Stomach (tissue), 9 donors: ENCODE measurements around the gene SLC26A1. TPM values are rescaled to one million over a fixed set of nuclear protein-coding genes. Genes with fewer than 3 reads are reported as not detected.
A peak's percentile ranks its signal among the peaks of the same experiment; 100 is the strongest.

Experiments
- DNase-seq, 2 donors: peaks; one replicate each; pipeline versions ENCODE4 v3.0.0 to v3.0.0-alpha.2; 2013 to 2019
- H3K27ac ChIP-seq, 5 donors: fragments of 200-600 bp in 4 of 5; sonication (generic) in 4 of 5; one replicate each; pipeline ENCODE4 v1.5.1; 2013 to 2019; ENCODE audit warnings: mild to moderate bottlenecking in 1 of 5, moderate library complexity in 1 of 5
- H3K27me3 ChIP-seq, 3 donors: fragments of 200-600 bp; sonication (generic); one replicate each; pipeline ENCODE4 v1.5.1; 2017 to 2019; ENCODE audit warnings: mixed run types in 1 of 3
- H3K36me3 ChIP-seq, 4 donors: fragments of 200-600 bp; sonication (generic); 1 replicate in 3 of 4; 2 replicates in 1 of 4; pipeline ENCODE4 v1.5.1; 2016 to 2019
- H3K4me1 ChIP-seq, 4 donors: fragments of 200-600 bp; sonication (generic); one replicate each; pipeline ENCODE4 v1.5.1; 2016 to 2019
- H3K4me3 ChIP-seq, 4 donors: fragments of 200-600 bp; sonication (generic) in 3 of 4; one replicate each; pipeline ENCODE4 v1.5.1; 2016 to 2019; ENCODE audit warnings: mild to moderate bottlenecking in 1 of 4
- H3K9me3 ChIP-seq, 4 donors: fragments of 200-600 bp; sonication (generic); one replicate each; pipeline ENCODE4 v1.5.1; 2016 to 2019
- EP300 ChIP-seq: sonication (generic); formaldehyde crosslinking; IDR thresholded peaks from one replicate; pipeline ENCODE4 v1.6.1; 2017; ENCODE audit warnings: antibody characterized with exemption
- POLR2A ChIP-seq, 4 donors: fragments of 450-650 bp; IDR thresholded peaks; one replicate each; pipeline ENCODE4 v1.6.1; 2016; ENCODE audit warnings: antibody characterized with exemption in 4 of 4, control low read depth in 2 of 4, mild to moderate bottlenecking in 1 of 4, moderate library complexity in 1 of 4
- POLR2AphosphoS5 ChIP-seq, 3 donors: sonication (generic); formaldehyde crosslinking; IDR thresholded peaks; one replicate each; pipeline ENCODE4 v1.6.1; 2016; ENCODE audit warnings: antibody characterized with exemption in 3 of 3
- WGBS, 5 donors: extraction: QIAGEN DNeasy Blood & Tissue Kit in 3 of 5; methylation state at CpG; one replicate each; pipeline versions ENCODE4 v1.1.5 to v1.1.7; 2013 to 2018; 5-methylcytosine and 5-hydroxymethylcytosine counted together
- intact Hi-C: fragments of 100-400 bp; cut with DNase I; formaldehyde crosslinking; loops from one replicate; pipeline ENCODE4 v1.15.1; 2023; ENCODE audit warnings: low total_unique reads
- polyA plus RNA-seq, 3 donors: library from polyadenylated mRNA; stranded (reverse); fragments of 200-250 nt; gene quantifications; one replicate each; pipeline ENCODE4 v1.2.3, GENCODE V29; 2013
- total RNA-seq, 5 donors: library from RNA; depleted of rRNA; stranded (reverse); fragments of >200 nt; gene quantifications; one replicate each; pipeline versions ENCODE4 v1.1.0 to v1.2.3, GENCODE V29; 2014 to 2016
- TF ChIP-seq, protein P1 (sequence below), 7 experiments: fragments of 450-650 bp in 4 of 7; fragments of 200-600 bp in 3 of 7; sonication (generic) in 3 of 7; IDR thresholded peaks; one replicate each; pipeline ENCODE4 v1.5.1; 2016 to 2019; ENCODE audit warnings: antibody characterized with exemption in 7 of 7, control low read depth in 2 of 7, mild to moderate bottlenecking in 1 of 7
- donor health status: healthy with polysubstance abuse.
- donor health status: Bipolar disorder and iron deficiency.
- donor health status: healthy.

The SLC26A1 gene
- total and polyA plus RNA-seq, 8 donors, result 0.18 to 8.9 (median 3.5) TPM; not detected in 3

GRCh38 chr4:955931-956381 is 37.2 kb downstream of the SLC26A1 start:
- intact Hi-C loops, result no loop called here
- DNase-seq, result peak in 1 of 2 donors; percentile 2
- WGBS, 5 donors, result 78 to 82% (median 80%) methylated on average over 11 to 12 of the region's 12 CpGs
- TF ChIP-seq, protein P1, sequence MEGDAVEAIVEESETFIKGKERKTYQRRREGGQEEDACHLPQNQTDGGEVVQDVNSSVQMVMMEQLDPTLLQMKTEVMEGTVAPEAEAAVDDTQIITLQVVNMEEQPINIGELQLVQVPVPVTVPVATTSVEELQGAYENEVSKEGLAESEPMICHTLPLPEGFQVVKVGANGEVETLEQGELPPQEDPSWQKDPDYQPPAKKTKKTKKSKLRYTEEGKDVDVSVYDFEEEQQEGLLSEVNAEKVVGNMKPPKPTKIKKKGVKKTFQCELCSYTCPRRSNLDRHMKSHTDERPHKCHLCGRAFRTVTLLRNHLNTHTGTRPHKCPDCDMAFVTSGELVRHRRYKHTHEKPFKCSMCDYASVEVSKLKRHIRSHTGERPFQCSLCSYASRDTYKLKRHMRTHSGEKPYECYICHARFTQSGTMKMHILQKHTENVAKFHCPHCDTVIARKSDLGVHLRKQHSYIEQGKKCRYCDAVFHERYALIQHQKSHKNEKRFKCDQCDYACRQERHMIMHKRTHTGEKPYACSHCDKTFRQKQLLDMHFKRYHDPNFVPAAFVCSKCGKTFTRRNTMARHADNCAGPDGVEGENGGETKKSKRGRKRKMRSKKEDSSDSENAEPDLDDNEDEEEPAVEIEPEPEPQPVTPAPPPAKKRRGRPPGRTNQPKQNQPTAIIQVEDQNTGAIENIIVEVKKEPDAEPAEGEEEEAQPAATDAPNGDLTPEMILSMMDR (IDR thresholded peaks at IDR 0.05), result no peak
- TF ChIP-seq EP300 (no peak), POLR2A (IDR thresholded peaks at IDR 0.05) (no peak), POLR2AphosphoS5 (IDR thresholded peaks at IDR 0.05) (no peak)
- Histone ChIP-seq H3K27me3 (no peaks in the 10 kb centered on the region), H3K4me1 (no peaks in the 10 kb centered on the region), H3K4me3 (no peak overlapping the region), H3K27ac (no peak overlapping the region), H3K9me3 (no peaks in the 10 kb centered on the region), H3K36me3 (peaks cover 9 to 96% (median 93%) of the 10 kb centered on the region in 4 donors)

DNA sequence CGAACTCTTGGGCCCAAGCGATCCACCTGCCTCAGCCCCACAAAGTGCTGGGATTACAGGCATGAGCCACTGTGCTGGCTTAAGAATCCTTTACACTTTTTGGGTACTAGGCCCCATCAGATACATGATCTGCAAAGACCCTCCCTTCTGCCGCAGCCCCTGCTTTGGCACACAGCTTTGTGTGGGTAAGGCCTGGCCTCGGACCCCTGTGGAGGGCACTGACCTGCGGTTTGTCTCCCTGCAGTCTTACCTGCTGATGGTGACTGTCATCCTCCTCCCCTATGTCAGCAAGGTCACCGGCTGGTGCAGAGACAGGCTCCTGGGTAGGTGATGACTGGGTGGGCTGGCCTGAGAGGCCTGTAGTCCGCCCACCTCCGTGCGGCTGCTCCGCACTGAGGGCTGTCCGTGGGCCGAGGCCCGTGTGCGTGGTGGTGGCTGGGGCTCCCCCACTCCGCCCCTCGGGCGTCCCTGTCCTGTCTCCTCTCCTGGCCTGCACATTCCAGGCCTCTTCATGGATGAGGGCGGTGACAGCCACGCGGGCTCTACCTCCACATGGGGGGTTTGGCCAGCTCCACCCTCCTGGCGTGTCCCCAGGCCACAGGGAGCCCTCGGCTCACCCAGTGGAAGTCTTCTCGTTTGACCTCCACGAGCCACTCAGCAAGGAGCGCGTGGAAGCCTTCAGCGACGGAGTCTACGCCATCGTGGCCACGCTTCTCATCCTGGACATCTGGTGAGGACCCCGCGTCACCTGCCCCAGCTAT is 37.9 kb downstream of the SLC26A1 start:
- Histone ChIP-seq H3K4me1 (no peaks in the 10 kb centered on the region), H3K9me3 (no peaks in the 10 kb centered on the region), H3K27ac (no peak overlapping the region), H3K36me3 (peaks cover 9 to 95% (median 87%) of the 10 kb centered on the region in 4 donors), H3K27me3 (no peaks in the 10 kb centered on the region), H3K4me3 (no peak overlapping the region)
- TF ChIP-seq, protein P1 (IDR thresholded peaks at IDR 0.05), result no peak
- TF ChIP-seq POLR2AphosphoS5 (IDR thresholded peaks at IDR 0.05) (no peak), POLR2A (IDR thresholded peaks at IDR 0.05) (no peak), EP300 (no peak)
- intact Hi-C loops, result no loop called here
- WGBS, 5 donors, result 90 to 94% (median 93%) methylated on average over 23 to 33 of the region's 33 CpGs
- DNase-seq, result peak in 1 of 2 donors; percentile 1

DNA sequence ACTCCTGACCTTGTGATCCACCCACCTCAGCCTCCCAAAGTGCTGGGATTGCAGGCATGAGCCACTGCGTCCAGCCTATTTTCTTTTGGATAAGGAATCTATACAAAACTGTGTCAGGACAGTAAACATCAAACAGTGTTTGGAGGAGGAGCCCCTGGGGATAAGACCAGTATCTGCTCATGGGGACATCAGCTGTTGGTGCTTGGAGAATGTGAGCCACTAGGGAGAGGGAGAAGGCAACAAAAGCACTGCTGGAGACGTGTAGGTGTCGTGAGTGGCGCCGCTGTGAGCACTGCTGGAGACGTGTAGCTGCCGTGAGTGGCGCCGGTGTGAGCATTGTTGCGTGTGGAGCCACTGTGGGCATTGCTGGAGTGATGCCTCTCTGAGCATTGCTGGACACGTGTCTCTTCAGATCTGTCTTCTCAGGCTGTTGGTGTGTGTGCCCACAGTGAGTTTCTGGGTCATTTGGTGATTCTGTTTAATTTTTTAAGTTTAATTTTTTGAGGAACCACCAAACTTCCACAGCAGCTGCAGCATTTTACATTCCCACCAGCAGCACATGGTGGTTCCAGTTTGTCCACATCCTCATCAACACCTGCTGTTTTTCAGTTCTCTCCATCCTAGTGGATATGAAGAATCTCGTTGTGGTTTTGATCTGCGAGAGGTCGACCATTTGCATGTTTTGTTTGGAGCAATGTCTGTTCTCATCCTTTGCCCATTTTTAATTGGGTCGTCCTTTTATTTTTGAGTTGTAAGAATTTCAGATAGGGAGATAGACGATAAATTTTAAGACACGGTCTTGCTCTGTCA is 38.8 kb downstream of the SLC26A1 start:
- no peak overlapping the region for H3K4me3 ChIP-seq
- WGBS, 5 donors, result 91 to 97% (median 92%) methylated on average over 17 of the region's 17 CpGs
- no peaks in the 10 kb centered on the region for H3K27me3 ChIP-seq
- no peak for DNase-seq
- no peaks in the 10 kb centered on the region for H3K9me3 ChIP-seq
- H3K36me3 ChIP-seq, result peaks cover 9 to 88% (median 78%) of the 10 kb centered on the region in 4 donors
- intact Hi-C loops, result no loop called here
- TF ChIP-seq POLR2AphosphoS5 (IDR thresholded peaks at IDR 0.05), result no peak
- TF ChIP-seq POLR2A (IDR thresholded peaks at IDR 0.05), result no peak
- TF ChIP-seq, protein P1 (IDR thresholded peaks at IDR 0.05), result no peak
- no peak for TF ChIP-seq EP300
- H3K27ac ChIP-seq, result no peak overlapping the region
- no peaks in the 10 kb centered on the region for H3K4me1 ChIP-seq

- Histone ChIP-seq H3K27me3 (no peaks in the 10 kb centered on the region), H3K27ac (no peak overlapping the region), H3K36me3 (peaks cover 9 to 80% (median 69%) of the 10 kb centered on the region in 4 donors), H3K9me3 (no peaks in the 10 kb centered on the region), H3K4me3 (no peak overlapping the region), H3K4me1 (no peaks in the 10 kb centered on the region)
- WGBS, 5 donors, result 97 to 100% (median 97%) methylated on average over 13 of the region's 13 CpGs
- intact Hi-C loops, result no loop called here
- no peak for DNase-seq
- TF ChIP-seq POLR2A (IDR thresholded peaks at IDR 0.05) (no peak), EP300 (no peak)
Measured at GRCh38 chr4:953574-953915, 39.7 kb downstream of the SLC26A1 start.
